AG04449 (cell line): ENCODE results near the gene VAC14.

ENCODE experiments used
- CTCF ChIA-PET: fragments of 350-600 bp; formaldehyde crosslinking; extraction: SDS; loops from one replicate; lab custom pipeline; 2021; ENCODE audit warnings: antibody characterized with exemption; lab: Yijun Ruan, JAX
- POLR2A ChIA-PET: fragments of 400-600, 350-600 bp; formaldehyde crosslinking; extraction: SDS; loops from one replicate; lab custom pipeline; 2020; ENCODE audit warnings: antibody characterized with exemption, inconsistent platforms; lab: Yijun Ruan, JAX
- DNase-seq: peaks from one replicate; pipeline ENCODE4 v3.0.0-alpha.2; 2010; ENCODE audit warnings: low read depth, low spot score
- H3K4me3 ChIP-seq: 2 replicates; pipeline ENCODE4 v1.5.1; 2011; ENCODE audit warnings: low read depth, mild to moderate bottlenecking, control low read depth, low read length
- TF ChIP-seq, protein P1 (sequence below): IDR thresholded peaks from one replicate; pipeline ENCODE4 v1.5.1; 2011; ENCODE audit warnings: mild to moderate bottlenecking, moderate library complexity, low read length, control low read depth, inconsistent platforms; ENCODE audit not compliant: insufficient read depth; ENCODE audit errors: missing control alignments

The VAC14 gene

GRCh38 chr16:70708366-70709246 lies 92.4 kb downstream of the VAC14 start:
- CTCF ChIA-PET: interaction anchor here (1.3 kb wide), 1 partner anchor 33 kb away, joined by 4 read pairs; no protein-coding TSS in a partner anchor
- DNase-seq: no peak
- TF ChIP-seq, protein P1, sequence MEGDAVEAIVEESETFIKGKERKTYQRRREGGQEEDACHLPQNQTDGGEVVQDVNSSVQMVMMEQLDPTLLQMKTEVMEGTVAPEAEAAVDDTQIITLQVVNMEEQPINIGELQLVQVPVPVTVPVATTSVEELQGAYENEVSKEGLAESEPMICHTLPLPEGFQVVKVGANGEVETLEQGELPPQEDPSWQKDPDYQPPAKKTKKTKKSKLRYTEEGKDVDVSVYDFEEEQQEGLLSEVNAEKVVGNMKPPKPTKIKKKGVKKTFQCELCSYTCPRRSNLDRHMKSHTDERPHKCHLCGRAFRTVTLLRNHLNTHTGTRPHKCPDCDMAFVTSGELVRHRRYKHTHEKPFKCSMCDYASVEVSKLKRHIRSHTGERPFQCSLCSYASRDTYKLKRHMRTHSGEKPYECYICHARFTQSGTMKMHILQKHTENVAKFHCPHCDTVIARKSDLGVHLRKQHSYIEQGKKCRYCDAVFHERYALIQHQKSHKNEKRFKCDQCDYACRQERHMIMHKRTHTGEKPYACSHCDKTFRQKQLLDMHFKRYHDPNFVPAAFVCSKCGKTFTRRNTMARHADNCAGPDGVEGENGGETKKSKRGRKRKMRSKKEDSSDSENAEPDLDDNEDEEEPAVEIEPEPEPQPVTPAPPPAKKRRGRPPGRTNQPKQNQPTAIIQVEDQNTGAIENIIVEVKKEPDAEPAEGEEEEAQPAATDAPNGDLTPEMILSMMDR: no peak
- POLR2A ChIA-PET: no interaction called here
- no peak overlapping the region for H3K4me3 ChIP-seq

DNA sequence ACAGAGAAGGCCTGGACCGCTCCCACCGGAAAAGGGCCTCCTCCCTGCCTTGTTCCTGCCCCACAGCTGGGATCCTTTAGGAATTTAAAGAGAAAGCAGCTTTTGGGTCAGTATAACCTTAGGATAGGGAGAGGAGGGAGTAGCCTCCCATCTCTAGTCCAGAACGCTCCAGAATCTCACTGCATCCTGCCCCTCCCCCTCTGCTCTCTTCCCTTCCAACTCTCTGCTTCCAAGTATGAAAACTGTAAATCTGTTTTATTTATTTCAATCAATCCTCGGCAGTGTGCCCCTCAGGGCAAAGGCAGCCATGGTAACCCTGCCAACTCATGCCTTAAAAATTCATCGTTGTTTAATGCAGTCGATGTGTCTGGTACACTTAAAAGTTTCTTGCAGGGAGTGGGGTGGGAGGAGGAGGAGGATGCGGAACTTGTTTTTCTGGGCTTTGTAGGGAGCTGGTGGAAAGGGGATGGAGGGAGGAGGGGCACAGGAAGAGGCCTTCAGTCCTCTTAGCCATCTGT lies 94.0 kb downstream of the VAC14 start:
- TF ChIP-seq, protein P1: no peak
- no peak for DNase-seq
- ChIA-PET CTCF (interaction anchor here (1.3 to 3.0 kb wide), 2 partner anchors 35 to 63 kb away, joined by 4 to 16 read pairs; no protein-coding TSS in a partner anchor), POLR2A (interaction anchor here (0.7 to 1.1 kb wide), 3 partner anchors 44 to 928 kb away, joined by 3 to 6 read pairs (median 4); no protein-coding TSS in a partner anchor)
- no peak overlapping the region for H3K4me3 ChIP-seq

DNA sequence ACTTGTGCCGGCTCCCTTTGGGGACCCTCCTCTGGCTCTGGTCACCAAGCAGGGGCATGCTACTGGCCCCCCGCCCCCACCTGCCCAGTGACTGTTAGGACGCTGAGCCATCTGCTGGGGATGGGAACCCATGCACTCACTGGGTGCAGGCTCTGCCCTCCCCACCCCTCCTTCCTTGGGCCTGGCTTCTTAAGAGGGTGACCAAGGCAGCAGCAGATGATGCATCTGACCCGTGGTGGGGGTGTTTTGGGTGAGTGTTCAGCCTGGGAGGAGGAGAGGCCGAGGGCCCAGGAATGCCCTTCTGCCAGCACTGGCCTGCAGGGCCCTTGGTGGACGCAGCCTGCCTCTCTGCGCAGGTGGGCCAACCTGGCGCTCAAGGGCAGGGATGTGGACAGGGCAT lies 95.9 kb downstream of the VAC14 start:
- ChIA-PET CTCF (interaction anchor here (1.1 to 3.0 kb wide), 2 partner anchors 12 to 65 kb away, joined by 3 to 16 read pairs; no protein-coding TSS in a partner anchor), POLR2A (no interaction called here)
- DNase-seq: no peak
- TF ChIP-seq, protein P1: no peak
- no peak overlapping the region for H3K4me3 ChIP-seq

DNA sequence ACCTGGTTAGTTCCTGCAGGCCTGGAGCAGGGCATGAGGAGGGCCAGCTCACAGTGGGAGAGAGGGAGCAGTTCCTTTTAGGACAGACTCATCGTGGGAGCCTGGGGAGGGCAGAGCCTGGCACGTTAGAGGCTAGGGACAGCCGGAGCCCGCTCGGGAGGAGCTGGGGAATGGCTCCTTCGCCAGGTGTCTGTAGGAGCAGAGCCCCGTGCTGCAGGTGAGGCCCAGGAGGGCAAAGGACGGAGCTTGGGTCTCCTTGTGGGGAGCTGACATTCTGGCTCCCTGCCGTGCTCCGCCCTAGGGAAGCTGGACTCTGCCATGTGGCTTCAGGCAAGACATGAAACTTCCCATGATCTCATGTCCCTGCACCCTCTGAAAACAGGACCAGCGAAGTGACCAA lies 96.4 kb downstream of the VAC14 start:
- POLR2A ChIA-PET: no interaction called here
- TF ChIP-seq, protein P1: no peak

GRCh38 chr16:70703835-70704381 lies 97.0 kb downstream of the VAC14 start:
- DNase-seq: no peak
- H3K4me3 ChIP-seq: no peak overlapping the region
- POLR2A ChIA-PET: interaction anchor here (0.8 to 1.6 kb wide), 4 partner anchors 11 to 57 kb away, joined by 4 to 8 read pairs (median 5); no protein-coding TSS in a partner anchor
- TF ChIP-seq, protein P1: no peak
- CTCF ChIA-PET: interaction anchor here (0.8 to 3.0 kb wide), 12 partner anchors 11 to 67 kb away, joined by 3 to 25 read pairs (median 6); no protein-coding TSS in a partner anchor

More for the DNA sequence above, 96.4 kb downstream of the VAC14 start:
- DNase-seq: no peak
- no peak overlapping the region for H3K4me3 ChIP-seq
- CTCF ChIA-PET: interaction anchor here (1.9 to 3.0 kb wide), 2 partner anchors 30 to 66 kb away, joined by 7 to 16 read pairs; no protein-coding TSS in a partner anchor
